Measurements from ENCODE around the gene PABPN1.

Gene PABPN1

DNA sequence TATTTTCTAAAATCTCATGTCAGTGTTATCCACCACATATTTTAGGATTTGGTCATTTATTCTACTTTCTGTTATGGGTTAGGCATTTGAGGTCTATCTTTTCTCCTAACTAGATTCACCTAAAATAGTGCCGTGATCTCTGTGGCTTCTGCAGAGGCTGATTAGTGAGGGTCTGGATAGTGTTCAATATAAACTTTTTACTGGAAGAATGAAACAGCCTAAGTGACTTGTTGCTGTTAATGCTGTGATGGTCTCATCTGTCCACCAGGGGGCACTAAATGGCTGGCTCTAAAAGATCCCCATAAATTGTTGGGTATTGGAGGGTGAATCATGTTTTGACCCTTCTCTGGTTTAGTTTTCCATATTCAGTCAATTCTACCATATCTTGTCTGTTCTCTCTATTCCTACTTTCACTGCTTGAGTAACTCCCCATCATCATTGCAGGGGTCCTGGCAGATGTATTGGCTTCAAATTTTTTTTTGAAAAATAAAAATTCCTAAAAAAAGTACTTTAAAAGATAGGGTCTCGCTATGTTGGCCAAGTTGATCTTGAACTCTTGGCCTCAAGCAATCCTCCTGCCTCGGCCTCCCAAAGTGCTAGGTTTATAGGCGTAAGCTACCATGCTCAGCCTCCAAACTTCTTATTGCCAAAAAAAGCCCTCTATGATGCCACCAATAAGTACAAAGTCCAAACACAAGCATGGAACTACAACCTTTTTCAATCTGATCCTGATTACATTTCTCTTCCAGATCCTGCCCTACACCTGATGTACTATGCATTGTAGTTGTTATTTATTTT, 6.9 kb downstream of the PABPN1 start:
- DNase-seq, result no peak

DNA sequence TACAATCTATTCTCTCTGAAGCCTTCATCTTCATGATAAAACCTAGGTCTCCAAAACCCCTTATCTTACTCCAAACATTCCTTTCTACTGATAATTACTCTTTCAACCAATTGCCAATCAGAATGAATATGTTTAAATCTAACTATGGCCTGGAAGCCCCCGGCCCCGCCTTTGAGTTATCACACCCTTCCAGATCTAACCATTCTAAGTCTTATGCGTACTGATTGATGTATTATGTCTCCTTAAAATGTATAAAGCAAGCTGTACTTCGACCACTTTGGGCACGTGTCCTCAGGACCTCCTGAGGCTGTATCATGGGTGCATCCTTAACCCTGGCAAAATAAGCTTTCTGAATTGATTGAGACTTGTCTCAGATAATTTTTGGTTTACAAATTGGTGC, 14.4 kb downstream of the PABPN1 start:
- DNase-seq, result no peak

DNA sequence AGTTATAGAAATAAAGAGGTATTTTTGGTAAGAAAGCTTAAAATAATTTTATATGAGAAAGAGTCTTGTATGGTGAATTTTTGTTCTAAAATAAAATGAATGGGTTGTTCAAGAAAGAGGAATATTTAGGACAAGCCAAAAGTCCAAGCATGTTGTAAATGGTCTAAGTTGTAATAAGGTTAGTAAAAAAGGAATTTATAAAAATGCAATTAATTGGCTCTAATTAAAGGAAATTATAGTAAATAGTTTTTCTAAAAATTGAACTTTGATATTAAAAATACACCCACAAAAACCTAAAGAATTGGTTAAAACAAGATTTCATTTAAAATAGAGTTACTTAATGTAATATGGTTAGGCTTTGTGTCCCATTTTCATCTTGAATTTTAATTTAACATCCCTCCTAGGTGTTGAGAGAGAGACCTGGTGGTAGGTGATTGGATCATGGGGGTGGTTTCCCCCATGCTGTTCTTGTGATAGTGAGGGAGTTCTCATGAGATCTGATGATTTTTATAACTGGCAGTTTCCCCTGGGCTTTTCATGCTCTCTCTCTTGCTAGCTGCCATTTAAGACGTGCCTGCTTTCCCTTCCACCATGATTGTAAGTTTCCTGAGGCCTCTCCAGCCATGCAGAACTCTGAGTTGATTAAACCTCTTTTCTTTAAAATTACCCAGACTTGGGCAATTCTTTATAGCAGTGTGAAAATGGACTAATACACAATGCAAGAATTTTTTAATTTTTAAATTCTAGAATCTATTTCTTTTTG, 18.4 kb downstream of the PABPN1 start:
- DNase-seq, result no peak

DNA sequence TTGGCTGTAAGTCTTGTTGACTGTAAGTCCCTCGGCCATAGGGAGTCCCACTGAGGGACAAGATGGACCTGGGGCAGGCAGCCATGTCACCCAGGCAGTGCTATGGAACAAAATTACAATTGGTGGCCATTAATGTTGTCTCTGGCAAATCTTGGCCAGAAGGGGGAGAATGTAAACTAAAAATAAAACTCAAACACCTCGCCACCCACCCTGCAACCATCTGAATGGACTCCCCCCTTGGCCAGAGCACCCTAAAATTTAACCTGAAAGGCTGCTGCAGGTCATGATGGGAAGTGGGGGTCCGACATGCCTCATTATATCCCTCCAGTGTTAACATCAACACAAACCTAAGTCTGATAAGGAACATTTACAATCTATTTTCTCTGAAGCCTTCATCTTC, 23.2 kb downstream of the PABPN1 start:
- no peak for DNase-seq

DNA sequence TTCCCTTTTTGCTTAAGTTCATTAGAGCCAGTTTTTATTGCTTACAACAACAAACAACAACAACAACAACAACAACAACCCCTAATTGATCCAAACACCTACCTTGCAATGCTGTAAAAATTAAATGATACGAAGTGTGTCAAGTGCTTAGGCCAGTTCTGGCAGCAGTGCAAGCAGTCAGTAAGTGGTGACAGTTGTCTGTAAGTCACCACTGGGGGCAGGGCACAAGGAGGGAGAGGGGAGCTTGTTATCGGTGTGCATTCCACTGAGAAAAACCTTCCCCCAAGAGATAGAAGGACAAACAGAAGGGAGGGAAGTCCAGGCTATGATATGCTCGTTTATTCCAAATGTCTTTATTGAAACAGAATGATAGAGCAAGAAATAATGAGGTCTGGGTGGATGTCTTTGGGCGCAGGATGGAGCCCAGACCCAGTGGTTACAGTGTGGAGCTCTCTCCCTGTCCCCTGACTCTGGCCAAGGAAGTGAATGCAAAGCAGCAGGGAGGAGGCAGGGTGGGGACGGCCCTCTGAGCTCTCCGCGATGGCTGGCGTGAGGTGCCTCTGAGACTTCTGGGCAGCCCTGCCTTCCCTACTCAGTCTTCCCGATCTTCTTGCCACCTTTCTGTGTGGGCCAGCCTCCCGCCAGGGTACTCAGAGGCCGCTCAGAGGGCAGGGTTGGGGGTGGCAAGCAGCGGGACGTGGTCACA, 24.9 kb downstream of the PABPN1 start:
- no peak for DNase-seq

DNA sequence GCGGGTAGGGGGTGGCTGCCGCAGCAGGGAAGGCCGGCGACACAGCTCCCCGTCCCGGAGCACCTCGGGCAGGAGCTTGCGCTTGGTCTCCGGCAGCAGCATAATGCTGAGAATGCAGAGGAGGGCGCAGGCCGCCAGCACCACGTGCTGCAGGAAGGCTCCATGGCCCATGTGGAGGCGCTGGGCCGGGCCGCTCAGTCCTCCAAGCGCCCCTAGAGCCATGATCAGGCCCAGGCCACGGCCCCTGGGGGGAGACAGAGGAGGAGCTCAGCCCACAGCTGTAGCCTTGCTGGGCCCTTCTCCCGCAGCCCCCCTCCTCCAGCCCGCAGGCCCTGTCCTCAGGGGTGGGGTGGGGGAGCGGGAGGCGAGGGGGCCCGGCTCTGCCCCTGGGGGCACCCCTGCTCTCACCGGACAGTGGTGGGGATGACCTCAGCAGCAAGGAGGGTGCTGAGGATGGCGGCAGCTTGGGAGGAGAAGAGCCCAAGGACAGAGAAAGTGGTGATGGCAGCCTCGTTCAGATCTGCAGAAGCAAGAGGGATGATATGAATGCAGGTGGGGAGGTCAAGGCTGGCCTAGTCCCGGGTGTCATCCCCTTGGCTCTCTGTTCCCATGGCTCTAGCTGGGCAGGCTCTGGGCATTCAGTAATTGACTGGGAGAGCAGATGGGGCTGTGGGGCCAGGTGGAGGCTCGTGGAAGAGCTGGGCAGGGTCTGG, 25.6 kb downstream of the PABPN1 start:
- no peak for DNase-seq

DNA sequence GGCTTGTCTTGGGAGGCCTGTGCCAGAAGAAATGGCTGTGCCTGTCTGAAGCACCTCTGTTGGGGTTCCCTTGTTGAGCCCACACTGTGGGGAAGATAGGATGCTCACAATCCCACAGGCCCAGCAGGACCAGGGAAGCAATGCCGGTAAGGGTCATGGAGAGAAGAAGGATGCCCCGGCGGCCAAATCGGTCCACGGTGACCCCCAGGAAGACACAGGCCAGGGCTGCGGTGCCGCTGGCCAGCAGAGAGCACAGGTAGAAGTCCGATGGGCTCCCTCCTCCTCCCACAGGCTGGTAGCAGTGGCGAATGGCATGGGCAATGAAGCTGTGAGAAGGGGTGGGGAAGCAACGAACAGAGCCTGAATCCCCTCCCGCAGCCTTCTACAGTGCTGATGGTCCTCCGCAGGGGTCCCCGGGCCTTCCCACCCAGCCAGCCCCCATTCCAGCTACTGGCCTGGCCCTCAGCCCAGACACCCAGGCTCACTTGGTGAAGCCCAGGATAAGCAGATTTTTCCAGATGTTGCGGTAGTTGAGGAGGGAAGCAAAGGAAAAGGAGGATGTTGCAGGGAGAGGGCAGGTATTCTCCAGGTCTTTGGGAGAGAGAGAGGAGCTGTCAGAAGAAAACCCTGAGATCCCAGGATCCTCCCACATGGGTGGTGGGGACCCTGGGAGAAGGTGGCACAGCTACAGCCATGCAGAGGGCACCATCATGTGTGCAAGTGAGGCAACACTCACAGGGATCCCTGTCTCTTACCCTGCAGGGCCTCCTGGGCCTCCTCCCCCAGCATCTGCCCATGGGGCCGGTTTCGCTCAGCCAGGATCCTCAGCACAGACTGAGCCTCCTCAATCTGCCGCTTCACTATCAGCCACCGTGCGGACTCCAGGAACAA, 26.4 kb downstream of the PABPN1 start:
- DNase-seq, result no peak

DNA sequence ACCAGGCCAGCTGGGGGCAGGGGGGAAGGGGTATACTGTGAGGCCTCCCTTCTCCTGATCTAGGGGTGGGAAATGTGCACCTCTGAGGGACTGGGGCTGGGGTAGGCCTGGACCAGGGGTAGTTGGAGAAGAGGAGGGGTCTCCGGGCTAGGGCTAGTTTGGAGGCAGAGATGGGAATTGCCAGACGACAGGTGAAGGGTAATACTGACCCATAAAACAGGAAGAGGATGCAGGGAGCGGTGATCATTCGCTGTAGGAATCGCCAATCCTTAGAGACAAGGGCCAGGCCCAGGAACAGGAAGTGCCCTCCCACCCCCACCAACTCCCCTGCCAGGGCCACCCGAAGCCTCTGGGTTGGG, 27.0 kb downstream of the PABPN1 start:
- DNase-seq, result no peak

DNA sequence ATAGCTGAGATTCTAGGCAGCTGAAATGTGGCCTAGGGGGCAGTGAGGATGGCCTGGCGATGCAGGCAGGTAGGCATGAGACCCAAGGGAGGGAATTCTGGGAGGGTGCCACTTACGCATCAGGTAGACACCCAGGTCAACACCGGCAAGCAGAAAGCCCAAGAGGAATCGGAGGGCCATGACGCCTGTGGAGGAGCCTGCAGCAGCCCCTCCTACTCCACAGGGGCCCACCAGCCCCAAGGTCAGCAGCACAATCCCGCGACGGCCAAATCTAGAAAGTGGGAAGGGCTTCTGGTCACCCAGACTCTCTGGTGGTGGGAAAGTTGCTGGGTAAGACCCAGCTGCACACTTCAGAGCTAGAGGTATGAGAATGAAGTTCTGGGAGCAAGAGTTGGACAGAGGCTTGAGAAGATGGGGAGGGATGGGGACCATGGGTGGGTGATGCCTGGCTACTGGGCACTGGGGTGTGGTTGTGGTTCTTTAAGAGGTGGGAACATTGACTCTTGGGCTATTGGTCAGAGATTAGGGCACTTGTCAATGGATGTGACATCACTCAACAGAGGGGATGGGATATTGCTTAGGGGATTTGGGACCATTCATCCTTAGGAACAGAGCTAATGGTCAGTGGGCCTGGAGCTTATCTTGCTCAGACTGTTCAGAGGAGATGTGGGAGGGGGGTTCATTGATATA, 28.0 kb downstream of the PABPN1 start:
- DNase-seq, result no peak

DNA sequence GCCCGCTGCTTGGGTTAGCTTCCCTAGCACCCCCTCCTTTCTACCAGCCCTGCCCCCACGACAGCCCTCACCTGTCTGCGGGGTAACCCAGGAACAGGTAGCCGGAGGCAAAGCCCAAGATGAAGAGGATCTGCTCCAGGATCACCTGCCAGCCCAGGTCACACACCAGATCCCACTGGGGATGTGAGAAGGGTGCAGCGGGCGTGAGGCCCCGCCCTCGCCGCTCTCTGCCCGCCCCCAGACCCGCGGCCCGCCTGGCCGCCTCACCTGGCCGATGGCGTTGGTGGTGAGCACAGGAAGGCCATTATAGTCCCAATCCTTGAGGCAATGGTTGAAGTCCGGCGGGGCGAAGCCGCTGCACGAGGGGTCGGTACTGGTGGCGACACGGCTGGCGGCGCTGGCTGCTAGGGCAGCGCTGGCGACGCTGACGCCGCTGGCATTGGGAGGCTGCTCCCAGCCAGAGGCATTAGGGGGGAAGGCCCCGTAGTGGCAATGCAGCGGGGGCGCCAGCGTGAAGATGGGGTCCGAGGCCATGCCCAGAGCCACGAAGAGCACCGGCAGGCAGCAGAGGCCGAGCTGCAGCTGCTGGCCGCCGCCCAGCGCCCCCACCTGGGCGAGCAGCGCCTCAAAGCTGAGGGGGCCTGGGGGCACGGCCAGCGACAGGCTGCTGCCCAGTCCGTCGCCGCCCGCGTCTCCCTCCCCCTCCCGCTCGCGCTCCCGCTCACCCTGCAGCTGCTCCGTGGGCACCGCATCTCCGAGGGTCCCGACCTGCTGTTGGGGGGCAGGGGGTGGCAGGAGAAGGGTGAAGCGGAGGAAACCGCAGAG, 30.6 kb downstream of the PABPN1 start:
- DNase-seq, result no peak

DNA sequence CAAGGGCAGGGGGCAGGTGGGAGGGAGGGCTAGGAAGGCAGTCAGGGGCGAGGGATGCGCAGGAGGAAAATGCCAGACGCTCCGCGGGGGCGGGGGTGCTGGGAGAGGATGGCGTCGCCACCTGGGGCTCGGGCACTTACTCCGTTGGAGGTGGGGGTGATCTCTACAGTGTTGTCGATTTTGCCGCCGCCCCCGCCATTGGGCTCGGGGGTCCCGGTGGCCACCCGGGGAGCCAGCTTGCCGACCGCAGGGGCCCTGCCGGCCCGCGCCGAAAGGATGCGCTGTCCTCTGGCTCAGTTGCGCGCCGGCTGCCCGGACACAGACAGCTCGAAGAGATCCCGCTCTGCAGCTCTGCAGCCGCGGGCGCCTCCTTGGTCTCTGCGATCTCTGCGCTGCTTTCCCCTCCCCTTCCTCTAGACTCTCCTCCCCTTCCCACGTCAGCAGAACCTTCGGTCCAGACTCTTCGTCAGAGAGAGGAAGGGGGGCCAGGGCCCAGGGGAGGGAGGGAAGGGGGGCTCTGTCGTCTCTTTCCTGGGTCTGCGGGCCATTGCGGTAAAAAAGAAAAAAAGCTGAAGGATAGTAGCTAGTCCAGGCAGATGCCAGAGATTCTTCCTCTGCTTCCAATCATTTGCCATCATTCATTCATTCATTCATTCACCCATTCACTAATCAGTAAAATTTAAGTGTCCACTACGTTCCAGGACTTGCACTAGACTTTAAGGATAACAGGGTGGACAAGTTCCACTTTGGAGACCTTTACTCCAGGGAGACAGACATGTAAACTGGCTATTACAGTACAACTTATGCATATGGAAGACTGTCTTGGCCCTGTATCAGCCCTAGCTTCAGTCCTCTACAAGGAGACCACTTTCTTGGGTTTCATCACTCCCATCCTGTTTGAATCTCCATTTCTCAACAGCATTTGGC, 31.5 kb downstream of the PABPN1 start, which contains the start of gene SLC22A17:
Gene SLC22A17, minus strand, starts transcription at position 382 of the 927 bp plus-strand sequence.
- no peak for DNase-seq

DNA sequence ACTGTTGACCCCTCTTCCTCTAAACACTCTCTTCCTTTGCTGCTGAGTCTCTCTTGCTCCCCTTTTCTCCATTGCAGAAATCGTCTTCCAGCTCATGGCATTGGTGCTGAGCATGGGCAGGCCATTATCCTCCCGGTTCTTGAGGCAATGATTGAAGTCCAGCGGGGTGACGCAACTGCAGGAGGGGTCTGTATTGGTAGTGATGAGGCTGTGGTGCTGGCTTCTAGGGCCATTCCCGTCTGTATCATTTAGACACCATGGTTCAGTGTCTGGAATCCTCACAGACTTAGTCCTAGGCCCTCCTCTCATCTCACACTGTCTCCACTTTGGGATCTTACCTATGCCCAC, 32.1 kb downstream of the PABPN1 start:
- no peak for DNase-seq

DNA sequence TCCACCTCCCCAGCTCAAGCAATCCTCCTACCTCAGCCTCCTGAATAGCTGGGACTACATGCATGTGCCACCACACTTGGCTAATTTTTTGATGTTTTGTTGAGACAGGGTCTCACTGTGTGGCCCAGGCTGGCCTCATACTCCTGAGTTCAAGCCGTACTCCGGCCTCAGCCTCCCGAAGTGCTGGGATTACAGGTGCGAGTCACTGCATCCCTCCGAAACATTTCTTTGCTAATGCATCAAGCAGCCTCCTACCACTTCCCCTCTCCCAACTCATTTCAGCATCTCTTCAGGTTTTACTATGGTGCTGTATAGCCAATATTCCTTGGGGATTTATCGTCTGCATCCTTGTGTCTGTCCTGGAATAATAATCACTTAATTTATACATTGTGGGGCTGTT, 33.7 kb downstream of the PABPN1 start:
- DNase-seq, result no peak

DNA sequence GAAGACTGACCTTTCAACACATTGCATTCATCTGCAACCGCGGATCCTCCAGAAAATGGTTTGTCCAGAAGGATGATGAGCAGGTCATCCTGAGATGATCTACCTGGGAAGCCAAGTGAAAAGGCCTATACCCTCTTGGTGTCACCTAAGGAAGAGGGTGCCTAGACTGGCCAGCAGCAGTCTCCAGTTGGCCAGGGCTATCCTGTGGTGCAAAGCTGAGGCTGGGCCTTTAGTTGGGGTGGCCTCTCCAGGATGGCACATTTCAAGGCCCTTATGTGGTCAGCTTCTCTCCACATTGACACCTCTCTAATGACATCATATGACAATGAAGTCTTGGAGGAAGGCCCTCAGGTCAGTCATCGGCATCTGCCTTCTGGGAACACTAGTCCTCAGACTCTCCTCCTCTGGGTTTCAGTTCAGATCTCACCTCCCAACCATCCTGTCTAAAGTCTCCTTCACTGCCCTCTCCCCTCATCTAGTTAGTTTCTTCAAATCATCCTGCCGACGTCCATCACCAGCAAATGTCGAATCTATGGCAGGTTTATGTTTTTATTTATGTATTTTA, 34.7 kb downstream of the PABPN1 start:
- no peak for DNase-seq

DNA sequence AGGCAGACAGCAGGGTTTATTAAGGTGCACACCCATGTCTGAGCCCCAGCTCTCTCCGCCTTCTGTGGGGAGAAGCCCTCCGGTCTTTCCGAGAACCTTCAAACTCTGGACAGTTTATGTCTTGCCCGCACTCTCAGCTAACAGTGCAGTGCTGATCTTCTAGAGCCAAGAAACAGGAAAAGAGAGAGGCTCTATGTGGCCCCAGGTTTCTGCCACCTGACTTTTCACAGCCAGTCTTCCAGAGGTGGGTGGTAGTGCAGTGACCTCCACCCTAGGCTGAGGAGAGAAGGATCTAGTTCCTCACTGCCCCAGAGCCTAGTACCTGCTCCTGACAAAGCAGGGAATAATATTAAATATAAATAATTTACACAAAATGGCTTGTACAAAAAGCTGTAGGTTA, 35.4 kb downstream of the PABPN1 start:
- DNase-seq, result no peak

DNA sequence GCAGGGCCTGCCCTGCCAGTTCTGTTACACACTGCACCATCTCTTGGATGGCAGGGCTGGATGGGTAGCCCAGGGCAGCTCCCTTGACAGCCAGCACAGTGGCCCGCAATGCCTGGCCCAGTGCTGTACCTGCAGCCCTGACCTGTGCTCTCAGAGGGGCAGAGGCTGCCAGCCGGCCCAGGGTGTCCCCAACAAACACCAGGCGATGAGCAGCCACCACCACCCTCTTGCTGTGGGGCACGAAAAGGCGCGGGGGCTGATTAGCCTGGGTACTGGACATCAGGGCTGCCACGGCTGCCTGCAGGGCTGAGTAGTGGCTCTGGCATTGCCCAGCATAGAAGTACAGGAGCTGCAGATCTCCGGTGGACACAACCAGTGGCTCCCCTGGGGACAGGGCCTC, 36.0 kb downstream of the PABPN1 start:
- no peak for DNase-seq

DNA sequence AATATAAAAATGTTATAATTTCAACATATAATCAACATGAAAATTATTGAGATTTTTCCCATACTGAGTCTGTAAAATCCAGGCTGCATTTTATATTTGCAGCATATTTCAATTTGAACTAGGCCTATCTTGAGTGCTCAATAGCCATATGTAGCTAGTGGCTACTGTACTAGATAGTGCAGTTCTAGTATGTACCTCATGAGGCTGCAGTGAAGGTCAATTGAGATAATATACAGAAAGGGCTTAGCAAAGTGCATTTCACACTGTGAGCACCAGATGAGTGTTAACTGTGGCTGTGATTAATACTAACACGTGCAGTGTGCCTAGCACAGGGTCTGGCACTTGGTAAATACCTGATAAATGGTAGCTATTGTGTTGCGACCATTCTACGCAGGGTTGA, 36.8 kb downstream of the PABPN1 start:
- no peak for DNase-seq

DNA sequence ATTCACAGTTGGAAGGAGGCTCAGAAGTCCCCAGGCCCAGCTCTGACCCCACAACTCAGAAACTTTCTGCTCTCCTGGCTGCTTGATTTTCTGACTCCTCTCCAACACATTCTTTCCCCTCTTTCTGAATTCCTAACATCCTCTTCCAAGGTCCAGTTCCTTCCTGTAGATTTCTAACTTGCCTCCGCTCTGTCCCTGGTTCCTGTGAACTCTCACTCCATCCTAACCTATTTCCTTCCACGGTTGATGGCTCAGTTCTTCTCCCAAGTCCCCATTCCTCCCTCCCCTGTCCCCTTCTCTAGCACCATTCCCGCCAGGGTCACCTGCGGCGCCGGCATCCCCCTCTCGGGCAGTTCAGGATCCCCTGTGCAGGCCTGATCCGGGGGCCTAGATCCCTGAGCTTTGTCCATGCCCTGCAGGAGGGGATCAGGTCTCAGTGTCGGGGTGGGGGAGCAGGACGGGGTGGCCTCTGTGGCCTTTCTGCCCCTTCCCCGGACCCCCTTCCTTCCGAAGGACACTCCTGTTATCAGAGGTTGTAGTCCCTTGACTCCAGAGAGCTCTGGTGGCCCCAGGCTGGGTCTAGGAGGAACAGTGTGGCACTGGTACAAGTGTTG, 37.4 kb downstream of the PABPN1 start:
- DNase-seq, result no peak

DNA sequence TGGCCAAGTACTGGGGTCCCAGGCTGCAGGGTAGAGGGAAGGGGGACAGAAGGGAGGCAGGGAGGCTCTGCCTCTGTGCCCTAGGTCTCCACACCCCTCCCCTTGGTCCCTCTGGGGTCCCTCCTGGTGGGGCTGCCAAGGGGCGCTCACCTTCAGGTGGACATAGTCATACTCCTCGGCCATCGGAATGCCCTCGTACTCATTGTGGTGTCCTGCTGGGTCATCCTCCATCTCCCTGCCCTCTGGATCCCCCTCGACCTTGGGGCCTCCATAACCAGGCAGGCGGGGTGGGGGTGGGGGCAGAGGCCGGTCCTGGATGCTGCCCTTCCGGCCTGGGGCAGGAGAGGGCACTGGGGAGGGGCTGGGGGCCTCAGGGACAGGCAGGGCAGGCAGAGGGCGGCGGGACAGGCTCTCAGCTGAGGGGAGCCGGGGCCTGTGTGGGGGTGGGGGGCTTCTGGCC, 37.9 kb downstream of the PABPN1 start:
- no peak for DNase-seq
